CD1c-positive myeloid dendritic cell (primary cell): ENCODE results near the gene NR2F1.

Experiments
- DNase-seq: peaks from one replicate; pipeline ENCODE4 v3.0.0-alpha.2; 2016; ENCODE audit errors: extremely low spot score

NR2F1 gene

GRCh38 chr5:93591323-93591945 is 8.4 kb downstream of the NR2F1 start:
- DNase-seq, result no peak

GRCh38 chr5:93592883-93593282 is 9.9 kb downstream of the NR2F1 start:
- no peak for DNase-seq

GRCh38 chr5:93593476-93594131 is 10.6 kb downstream of the NR2F1 start:
- no peak for DNase-seq

GRCh38 chr5:93594591-93595419 is 11.8 kb downstream of the NR2F1 start:
- no peak for DNase-seq

GRCh38 chr5:93595420-93596147 is 12.6 kb downstream of the NR2F1 start:
- DNase-seq, result no peak

- no peak for DNase-seq
Measured at GRCh38 chr5:93596310-93596675, 13.3 kb downstream of the NR2F1 start.

GRCh38 chr5:93596676-93597490 is 13.9 kb downstream of the NR2F1 start:
- DNase-seq, result peak; percentile 45

- DNase-seq, result no peak
Measured at GRCh38 chr5:93598091-93599000, 15.3 kb downstream of the NR2F1 start.

- DNase-seq, result no peak
Measured at GRCh38 chr5:93599001-93599379, 16.0 kb downstream of the NR2F1 start.

- DNase-seq, result no peak
Measured at GRCh38 chr5:93599399-93600120, 16.5 kb downstream of the NR2F1 start.

- DNase-seq, result no peak
Measured at GRCh38 chr5:93600409-93601070, 17.5 kb downstream of the NR2F1 start.

GRCh38 chr5:93601071-93601801 is 18.2 kb downstream of the NR2F1 start:
- no peak for DNase-seq

- no peak for DNase-seq
Measured at GRCh38 chr5:93601802-93602155, 18.8 kb downstream of the NR2F1 start.

- no peak for DNase-seq
Measured at GRCh38 chr5:93602241-93603077, 19.4 kb downstream of the NR2F1 start.

- no peak for DNase-seq
Measured at GRCh38 chr5:93603078-93603792, 20.2 kb downstream of the NR2F1 start.

- no peak for DNase-seq
Measured at GRCh38 chr5:93603793-93604643, 21.0 kb downstream of the NR2F1 start.
